Duodenal mucosa (tissue), 2 donors: ENCODE measurements around the gene KRT73.

ENCODE experiments used
- H3K27ac ChIP-seq: one replicate; pipeline ENCODE4 v1.7.0; 2013; ENCODE audit warnings: low read depth, low read length
- H3K27me3 ChIP-seq, 2 donors: one replicate each; pipeline ENCODE4 v1.7.0; 2013; ENCODE audit warnings: low read length in 2 of 2, control low read depth in 1 of 2; ENCODE audit not compliant: insufficient read depth in 2 of 2, control insufficient read depth in 1 of 2
- H3K36me3 ChIP-seq, 2 donors: one replicate each; pipeline ENCODE4 v1.7.0; 2013; ENCODE audit warnings: low read length in 2 of 2, control low read depth in 1 of 2; ENCODE audit not compliant: insufficient read depth in 2 of 2, control insufficient read depth in 1 of 2
- H3K4me1 ChIP-seq, 2 donors: one replicate each; pipeline ENCODE4 v1.7.0; 2013; ENCODE audit warnings: low read length in 2 of 2, control low read depth in 1 of 2; ENCODE audit not compliant: insufficient read depth in 2 of 2, control insufficient read depth in 1 of 2
- H3K4me3 ChIP-seq, 2 donors: one replicate each; pipeline ENCODE4 v1.7.0; 2013; ENCODE audit warnings: low read length in 2 of 2, low read depth in 1 of 2
- H3K9ac ChIP-seq, 2 donors: one replicate each; pipeline ENCODE4 v1.7.0; 2013; ENCODE audit warnings: low read length in 2 of 2, low read depth in 1 of 2
- H3K9me3 ChIP-seq, 2 donors: one replicate each; pipeline ENCODE4 v1.7.0; 2013; ENCODE audit warnings: low read length in 2 of 2, control low read depth in 1 of 2; ENCODE audit not compliant: control insufficient read depth in 1 of 2

KRT73 gene

DNA sequence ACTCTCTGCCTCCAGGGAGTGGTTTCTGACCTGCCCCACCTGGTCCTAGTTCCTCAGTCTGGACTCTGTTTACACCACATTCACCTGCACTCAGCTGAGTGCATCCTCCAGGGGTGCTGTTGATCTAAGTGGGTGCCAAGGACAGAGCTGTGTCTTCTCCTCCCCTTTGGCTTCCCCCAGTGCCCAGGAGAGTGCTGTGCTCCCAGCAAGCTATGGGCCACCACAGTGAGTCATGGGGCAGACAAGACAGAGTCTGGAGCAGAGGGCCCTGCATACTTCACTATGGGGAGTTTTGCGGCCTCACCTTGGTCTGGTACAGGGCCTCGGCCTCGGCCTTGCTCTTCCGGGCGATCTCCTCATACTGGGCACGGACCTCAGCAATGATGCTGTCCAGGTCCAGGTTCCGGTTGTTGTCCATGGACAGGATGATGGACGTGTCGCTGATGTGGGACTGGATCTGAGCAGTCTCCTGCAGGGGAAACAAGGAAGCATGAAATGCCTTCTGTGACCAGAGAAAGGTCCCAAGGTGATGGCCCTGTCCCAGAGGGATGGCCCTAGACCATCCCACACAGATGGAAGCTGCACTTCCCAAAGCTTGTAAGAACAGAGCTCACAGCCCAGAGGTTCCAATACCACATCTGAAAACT, 4.9 kb downstream of the KRT73 start:
- no peak overlapping the region for H3K27ac ChIP-seq
- no peak overlapping the region for H3K9ac ChIP-seq
- H3K36me3 ChIP-seq = no peaks in the 10 kb centered on the region
- H3K27me3 ChIP-seq = peaks cover 4 to 9% of the 10 kb centered on the region in 2 donors
- H3K4me1 ChIP-seq = peaks cover 8 to 14% of the 10 kb centered on the region in 2 donors
- H3K4me3 ChIP-seq = no peak overlapping the region
- H3K9me3 ChIP-seq = no peaks in the 10 kb centered on the region

DNA sequence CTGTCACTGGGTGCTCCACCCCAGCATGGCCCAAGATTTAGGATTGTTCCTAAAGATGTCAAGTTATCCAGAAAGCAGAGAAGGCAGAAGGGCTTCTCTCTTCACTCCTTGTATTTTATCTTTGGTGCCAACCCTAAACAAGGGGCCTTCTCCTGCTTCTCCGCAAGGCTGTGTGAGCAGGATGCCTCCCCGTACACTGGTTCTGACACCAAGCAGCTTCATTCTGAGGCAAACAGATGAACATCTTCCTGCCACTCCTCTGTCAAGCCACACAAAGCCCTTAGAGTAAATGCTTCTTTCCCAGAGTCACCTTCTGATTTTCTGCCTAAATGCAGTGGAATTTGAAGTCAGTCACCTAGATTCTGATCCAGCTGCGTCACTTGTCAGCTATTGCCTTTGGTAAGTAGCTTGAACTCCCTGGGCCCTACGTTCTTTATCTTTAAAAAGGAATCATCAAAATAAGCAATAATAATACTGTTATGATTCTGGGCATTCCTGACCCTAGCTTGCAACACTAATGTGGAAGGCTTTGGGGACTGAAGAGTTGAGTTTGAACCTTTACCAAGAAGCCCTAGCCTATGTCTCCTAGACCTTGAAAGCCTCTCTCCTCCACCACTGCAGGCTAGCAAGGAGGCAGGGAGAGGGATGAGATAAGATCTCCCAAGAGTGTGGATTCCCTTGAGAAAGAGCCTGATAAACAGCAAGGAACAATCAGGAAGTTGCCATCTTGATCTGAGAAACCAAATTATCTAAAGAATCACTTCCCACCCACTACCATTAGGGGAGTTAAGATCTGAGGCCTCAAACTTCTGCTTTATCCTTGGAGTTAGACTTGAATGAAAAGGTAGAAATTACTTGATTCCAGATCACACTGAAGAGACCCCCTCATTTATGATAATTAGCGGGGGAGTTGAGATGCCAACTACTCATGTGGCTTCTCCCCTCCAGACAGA, 5.7 kb downstream of the KRT73 start:
- H3K4me3 ChIP-seq = no peak overlapping the region
- peaks cover 8 to 14% of the 10 kb centered on the region in 2 donors for H3K4me1 ChIP-seq
- H3K27ac ChIP-seq = no peak overlapping the region
- no peaks in the 10 kb centered on the region for H3K9me3 ChIP-seq
- H3K27me3 ChIP-seq = peaks cover 9% of the 10 kb centered on the region in 2 donors
- H3K9ac ChIP-seq = no peak overlapping the region
- H3K36me3 ChIP-seq = no peaks in the 10 kb centered on the region

DNA sequence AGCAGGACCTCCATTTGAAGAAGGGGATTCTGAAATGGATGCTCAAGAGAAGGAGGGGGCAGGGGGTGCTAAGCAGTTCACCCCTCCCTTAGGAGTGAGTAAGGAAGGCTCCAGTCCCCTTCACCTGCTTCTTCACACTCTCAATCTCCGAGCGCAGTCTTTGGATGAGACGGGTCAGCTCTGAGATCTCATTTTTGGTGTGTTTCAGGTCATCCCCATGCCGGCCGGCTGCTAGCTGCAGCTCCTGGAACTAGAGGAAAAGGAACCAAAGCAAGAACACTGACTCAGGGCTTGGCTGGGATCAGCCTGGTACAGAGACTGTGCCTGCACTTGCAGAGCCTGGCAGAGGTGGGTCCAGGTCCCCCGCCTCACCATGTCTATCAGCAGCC, 7.3 kb downstream of the KRT73 start:
- Histone ChIP-seq H3K36me3 (no peaks in the 10 kb centered on the region), H3K9me3 (no peaks in the 10 kb centered on the region), H3K27ac (no peak overlapping the region), H3K27me3 (peaks cover 9% of the 10 kb centered on the region in 2 donors), H3K4me3 (no peak overlapping the region), H3K9ac (no peak overlapping the region), H3K4me1 (no peaks in the 10 kb centered on the region)

DNA sequence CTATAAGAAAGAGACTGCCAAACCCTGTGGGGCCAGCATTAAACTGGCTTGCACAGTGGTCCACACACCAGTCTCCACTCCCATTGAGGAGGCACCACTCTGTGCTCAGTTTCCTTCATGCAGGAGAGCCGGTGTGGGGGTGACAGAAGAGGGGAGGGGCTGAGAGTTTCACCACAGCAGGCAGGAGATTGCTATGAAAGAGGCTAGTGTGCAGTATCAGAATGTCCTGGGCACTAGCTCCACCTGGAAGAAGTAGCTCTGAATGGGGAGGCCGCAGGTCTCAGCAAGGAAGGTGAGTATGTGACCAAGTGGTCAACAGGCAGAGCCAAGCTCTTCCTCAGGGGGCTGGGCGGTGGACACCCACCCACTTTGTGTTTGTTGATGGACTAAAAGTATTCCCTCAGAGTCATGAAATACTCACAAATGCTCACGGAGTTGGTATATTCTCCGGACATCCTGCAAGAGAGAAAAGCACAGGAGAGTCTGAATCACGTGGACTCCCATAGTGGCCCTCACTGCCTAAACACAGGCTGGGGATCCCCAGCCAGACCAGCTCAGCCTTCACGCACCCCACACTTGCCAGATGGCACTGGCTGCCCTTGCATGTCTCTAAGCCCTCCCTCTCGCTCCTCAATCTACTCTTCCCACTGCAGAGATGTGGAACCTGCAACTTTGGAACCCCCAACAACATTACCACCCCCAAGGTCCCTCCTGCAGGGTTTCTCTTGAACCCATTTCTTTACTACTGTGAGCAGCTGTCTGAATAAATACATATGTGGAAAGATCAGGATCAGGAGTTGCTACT, 9.3 kb downstream of the KRT73 start:
- Histone ChIP-seq H3K9me3 (no peaks in the 10 kb centered on the region), H3K9ac (no peak overlapping the region), H3K4me1 (no peaks in the 10 kb centered on the region), H3K27ac (no peak overlapping the region), H3K27me3 (peaks cover 9% of the 10 kb centered on the region in 2 donors), H3K36me3 (no peaks in the 10 kb centered on the region), H3K4me3 (no peak overlapping the region)

DNA sequence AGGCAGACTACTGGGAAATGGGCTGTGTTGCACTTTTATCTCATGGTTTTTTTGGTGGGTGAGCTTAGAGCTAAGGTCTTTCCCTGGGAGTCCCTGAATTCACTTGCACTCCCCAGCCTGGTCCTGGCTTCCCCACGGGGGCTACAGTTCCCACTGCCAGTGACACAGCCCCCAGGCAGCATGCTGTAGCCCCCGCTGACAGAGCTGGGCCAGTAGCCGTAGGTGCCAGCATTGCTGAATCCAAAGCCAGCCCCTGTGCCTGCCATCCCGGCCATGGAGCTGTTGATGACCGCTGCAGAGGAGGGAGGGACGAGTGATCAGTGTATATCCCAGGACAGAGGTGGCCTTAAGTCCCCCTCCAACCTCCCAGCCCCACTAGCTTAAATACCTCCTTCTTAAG, 10.2 kb downstream of the KRT73 start:
- no peak overlapping the region for H3K4me3 ChIP-seq
- H3K9ac ChIP-seq = no peak overlapping the region
- no peaks in the 10 kb centered on the region for H3K36me3 ChIP-seq
- H3K4me1 ChIP-seq = no peaks in the 10 kb centered on the region
- H3K27ac ChIP-seq = no peak overlapping the region
- peaks cover 9% of the 10 kb centered on the region in 2 donors for H3K27me3 ChIP-seq
- H3K9me3 ChIP-seq = no peaks in the 10 kb centered on the region

DNA sequence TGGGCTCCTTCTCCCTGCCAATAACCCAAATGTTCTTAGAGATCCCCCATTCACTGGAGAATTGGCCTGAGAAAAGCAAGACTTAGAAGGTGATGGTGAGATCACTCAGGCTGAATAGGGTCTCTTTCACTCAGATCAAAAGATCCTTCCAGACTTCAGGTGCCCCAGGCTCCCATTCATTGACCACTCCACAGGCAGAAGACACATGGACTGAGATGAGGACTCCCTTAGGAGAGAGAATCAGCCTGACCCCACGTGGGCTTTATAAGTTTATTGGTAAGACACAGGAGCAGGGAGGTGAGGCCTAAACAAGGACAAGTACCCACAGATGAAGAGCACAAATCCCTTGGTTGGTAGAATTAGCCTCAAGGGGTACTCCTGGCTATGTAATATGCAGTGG, 11.0 kb downstream of the KRT73 start:
- no peaks in the 10 kb centered on the region for H3K9me3 ChIP-seq
- no peak overlapping the region for H3K9ac ChIP-seq
- no peak overlapping the region for H3K27ac ChIP-seq
- no peaks in the 10 kb centered on the region for H3K36me3 ChIP-seq
- no peak overlapping the region for H3K4me3 ChIP-seq
- no peaks in the 10 kb centered on the region for H3K4me1 ChIP-seq
- H3K27me3 ChIP-seq = peaks cover 9 to 11% of the 10 kb centered on the region in 2 donors

DNA sequence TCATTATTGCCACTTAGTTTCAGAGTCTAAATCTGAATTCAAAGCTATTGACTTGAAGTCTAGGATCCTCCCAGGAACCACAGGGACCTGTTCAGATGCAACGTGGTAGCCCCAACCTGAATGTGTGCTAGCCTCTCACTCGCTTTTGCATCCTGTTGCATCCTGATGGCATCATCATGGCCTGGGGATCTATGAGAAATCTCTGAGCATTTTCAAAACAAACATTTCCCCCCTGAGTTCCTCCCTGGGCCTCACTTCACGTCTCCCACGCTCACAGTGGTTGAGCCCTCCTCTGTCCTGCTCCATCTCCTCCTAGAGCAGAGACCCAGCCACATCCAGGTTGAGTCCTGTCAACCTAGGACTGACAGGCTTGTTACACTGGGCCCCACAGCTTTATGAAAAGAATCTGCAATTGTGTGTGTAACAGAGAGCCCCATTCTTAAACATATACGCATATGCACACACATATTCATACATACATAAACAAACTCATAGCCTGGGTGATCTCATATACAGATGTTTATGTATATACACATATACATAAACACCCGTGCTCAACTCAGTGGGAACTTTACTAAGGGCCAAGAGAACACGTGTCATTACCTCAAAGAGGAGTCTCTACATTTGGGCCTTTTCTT, 11.7 kb downstream of the KRT73 start:
- Histone ChIP-seq H3K9ac (no peak overlapping the region), H3K9me3 (no peaks in the 10 kb centered on the region), H3K27ac (no peak overlapping the region), H3K27me3 (peaks cover 11 to 13% of the 10 kb centered on the region in 2 donors), H3K4me1 (no peaks in the 10 kb centered on the region), H3K36me3 (no peaks in the 10 kb centered on the region), H3K4me3 (no peak overlapping the region)

DNA sequence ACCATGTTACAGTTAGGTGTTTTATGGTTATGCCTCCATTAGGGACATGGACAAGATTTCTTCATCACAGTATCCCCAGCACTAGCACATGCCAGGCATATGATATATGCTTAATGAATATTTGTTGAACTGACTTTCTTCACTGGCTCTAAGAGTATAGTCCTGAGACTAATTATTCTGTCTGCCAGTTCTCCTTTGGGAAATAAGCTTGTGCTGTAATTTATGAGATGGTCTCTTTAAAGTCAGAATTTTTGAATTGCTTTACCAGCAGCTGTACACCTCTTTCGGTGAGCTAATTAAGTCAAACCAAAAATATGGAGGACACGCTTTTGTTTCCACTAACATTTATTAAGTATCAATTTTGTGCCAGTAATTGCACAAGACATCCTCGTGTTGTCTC, 12.3 kb downstream of the KRT73 start:
- Histone ChIP-seq H3K27ac (no peak overlapping the region), H3K4me1 (no peaks in the 10 kb centered on the region), H3K27me3 (peaks cover 12 to 16% of the 10 kb centered on the region in 2 donors), H3K9ac (no peak overlapping the region), H3K9me3 (no peaks in the 10 kb centered on the region), H3K36me3 (no peaks in the 10 kb centered on the region), H3K4me3 (no peak overlapping the region)

DNA sequence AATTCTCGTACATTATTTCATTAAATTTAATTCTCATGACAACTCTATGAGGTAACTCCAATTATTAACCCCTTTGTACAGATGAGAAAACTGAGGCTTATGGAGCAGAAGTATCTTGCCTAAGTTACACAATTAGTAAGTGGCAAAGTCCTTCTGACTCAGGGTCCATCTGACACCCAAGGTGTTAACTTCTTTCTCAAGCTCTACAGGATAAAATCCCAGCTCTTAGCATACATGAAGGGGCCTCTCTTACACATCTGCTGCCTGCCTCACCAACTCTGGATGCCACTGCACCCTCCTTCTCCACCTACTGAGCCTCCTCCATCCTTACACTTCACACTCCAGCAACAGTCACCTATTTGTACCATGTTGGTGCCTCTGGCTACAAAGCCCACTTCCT, 12.8 kb downstream of the KRT73 start:
- no peaks in the 10 kb centered on the region for H3K9me3 ChIP-seq
- no peak overlapping the region for H3K9ac ChIP-seq
- no peak overlapping the region for H3K27ac ChIP-seq
- no peak overlapping the region for H3K4me3 ChIP-seq
- H3K27me3 ChIP-seq = peaks cover 16 to 20% of the 10 kb centered on the region in 2 donors
- H3K36me3 ChIP-seq = no peaks in the 10 kb centered on the region
- no peaks in the 10 kb centered on the region for H3K4me1 ChIP-seq
